GM10266 (cell line): Measurements from ENCODE around the gene NLN.
A peak's percentile ranks its signal among the peaks of the same experiment; 100 is the strongest.
"Not testable (repeated sequence)": the region's sequence is repeated elsewhere in the genome, so short reads cannot be mapped to it uniquely, and the experiment has no call there.

Experiments
- DNase-seq: peaks from one replicate; pipeline ENCODE4 v3.0.0; 2012; ENCODE audit errors: extremely low spot score
- TF ChIP-seq, protein P1 (sequence below): IDR thresholded peaks from 2 replicates; pipeline ENCODE4 v1.5.1; 2012; ENCODE audit warnings: mild to moderate bottlenecking, low read depth; ENCODE audit not compliant: control insufficient read depth, insufficient read depth; ENCODE audit errors: missing control alignments

The NLN gene

GRCh38 chr5:65775476-65775875 is 53.5 kb downstream of the NLN start:
- TF ChIP-seq, protein P1, sequence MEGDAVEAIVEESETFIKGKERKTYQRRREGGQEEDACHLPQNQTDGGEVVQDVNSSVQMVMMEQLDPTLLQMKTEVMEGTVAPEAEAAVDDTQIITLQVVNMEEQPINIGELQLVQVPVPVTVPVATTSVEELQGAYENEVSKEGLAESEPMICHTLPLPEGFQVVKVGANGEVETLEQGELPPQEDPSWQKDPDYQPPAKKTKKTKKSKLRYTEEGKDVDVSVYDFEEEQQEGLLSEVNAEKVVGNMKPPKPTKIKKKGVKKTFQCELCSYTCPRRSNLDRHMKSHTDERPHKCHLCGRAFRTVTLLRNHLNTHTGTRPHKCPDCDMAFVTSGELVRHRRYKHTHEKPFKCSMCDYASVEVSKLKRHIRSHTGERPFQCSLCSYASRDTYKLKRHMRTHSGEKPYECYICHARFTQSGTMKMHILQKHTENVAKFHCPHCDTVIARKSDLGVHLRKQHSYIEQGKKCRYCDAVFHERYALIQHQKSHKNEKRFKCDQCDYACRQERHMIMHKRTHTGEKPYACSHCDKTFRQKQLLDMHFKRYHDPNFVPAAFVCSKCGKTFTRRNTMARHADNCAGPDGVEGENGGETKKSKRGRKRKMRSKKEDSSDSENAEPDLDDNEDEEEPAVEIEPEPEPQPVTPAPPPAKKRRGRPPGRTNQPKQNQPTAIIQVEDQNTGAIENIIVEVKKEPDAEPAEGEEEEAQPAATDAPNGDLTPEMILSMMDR = no peak
- no peak for DNase-seq

GRCh38 chr5:65776441-65777141 is 54.6 kb downstream of the NLN start:
- TF ChIP-seq, protein P1 = no peak
- DNase-seq = no peak

GRCh38 chr5:65778126-65778525 is 56.1 kb downstream of the NLN start:
- DNase-seq = no peak
- TF ChIP-seq, protein P1 = no peak

GRCh38 chr5:65779643-65780042 is 57.6 kb downstream of the NLN start:
- DNase-seq = peak; percentile 17

DNA sequence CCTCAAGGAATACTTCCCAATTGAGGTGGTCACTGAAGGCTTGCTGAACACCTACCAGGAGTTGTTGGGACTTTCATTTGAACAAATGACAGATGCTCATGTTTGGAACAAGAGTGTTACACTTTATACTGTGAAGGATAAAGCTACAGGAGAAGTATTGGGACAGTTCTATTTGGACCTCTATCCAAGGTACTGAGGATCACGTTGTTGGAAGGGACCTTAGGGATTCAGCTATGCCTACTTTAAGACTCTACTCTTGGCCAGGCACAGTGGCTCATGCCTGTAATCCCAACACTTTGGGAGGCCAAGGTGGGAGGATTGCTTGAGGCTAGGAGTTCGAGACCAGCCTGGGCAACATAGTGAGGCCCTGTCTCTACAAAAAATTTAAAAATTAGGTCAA is 66.3 kb downstream of the NLN start:
- DNase-seq = not testable (repeated sequence)

More at GRCh38 chr5:65779643-65780042, 57.6 kb downstream of the NLN start:
- TF ChIP-seq, protein P1 = no peak

- TF ChIP-seq, protein P1 = no peak
- no peak for DNase-seq
These were observed 68.6 kb downstream of the NLN start for GRCh38 chr5:65790371-65791163.

DNA sequence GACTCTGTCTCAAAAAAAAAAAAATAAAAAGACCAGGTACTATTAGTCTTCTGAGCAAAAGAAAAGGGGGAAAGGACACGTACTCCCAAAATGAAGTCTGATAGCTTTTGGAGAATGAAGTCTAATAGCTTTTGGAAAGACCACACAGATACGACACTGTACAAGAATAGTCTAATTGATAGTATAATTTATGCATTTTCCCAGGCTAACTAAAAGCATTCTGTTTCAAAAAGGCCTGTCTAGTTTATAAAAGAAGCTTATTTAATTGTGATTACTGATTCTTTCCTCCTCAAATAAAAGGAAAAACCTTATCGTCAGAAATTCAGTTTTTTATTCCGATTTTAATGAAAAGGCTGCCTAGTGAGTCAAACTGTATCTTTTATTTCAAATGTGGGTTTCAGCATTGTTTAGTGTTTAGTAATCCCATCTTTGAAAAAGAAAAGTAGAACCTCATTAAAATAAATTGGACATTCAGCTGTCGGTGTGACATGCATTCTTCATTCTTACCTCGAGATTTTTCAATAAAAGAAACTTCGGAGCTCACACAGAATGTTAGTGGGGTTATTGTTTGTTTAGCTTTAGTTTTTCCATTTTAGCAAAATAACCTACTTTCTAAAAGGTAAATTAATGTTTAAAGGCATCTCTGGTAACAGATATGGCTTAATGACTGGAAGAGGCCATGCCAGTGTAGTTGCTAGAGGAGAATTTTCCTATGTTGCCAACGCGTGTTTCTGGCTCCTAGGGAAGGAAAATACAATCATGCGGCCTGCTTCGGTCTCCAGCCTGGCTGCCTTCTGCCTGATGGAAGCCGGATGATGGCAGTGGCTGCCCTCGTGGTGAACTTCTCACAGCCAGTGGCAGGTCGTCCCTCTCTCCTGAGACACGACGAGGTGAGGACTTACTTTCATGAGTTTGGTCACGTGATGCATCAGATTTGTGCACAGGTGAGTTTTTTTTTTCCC is 70.0 kb downstream of the NLN start:
- TF ChIP-seq, protein P1 = no peak
- no peak for DNase-seq
